Panc1 (cell line): ENCODE measurements around the gene CUX1. TPM values are rescaled to one million over a fixed set of nuclear protein-coding genes. Genes with fewer than 3 reads are reported as not detected.

Experiments used
- ATAC-seq: fragments of 200-7000 bp; cut with Tn5 transposase; 2 replicates; pipeline ENCODE4 v1.9.1; 2020; ENCODE audit warnings: mild to moderate bottlenecking, moderate library complexity
- BruUV-seq: library from RNA; stranded (reverse); fragments of 400-500 nt; replicated peaks from 2 replicates; lab custom pipeline; 2021; lab: Mats Ljungman, UMichigan
- CTCF ChIA-PET: fragments of 300-600 bp; sonication (Branson Sonifier 250); formaldehyde crosslinking; loops from one replicate; lab custom pipeline; 2022; ENCODE audit warnings: antibody characterized with exemption; lab: Charles Lee
- POLR2A ChIA-PET: fragments of 300-600 bp; sonication (Branson Sonifier 250); formaldehyde crosslinking; loops from one replicate; lab custom pipeline; 2022; ENCODE audit warnings: antibody characterized with exemption; lab: Charles Lee
- DNase-seq: peaks from one replicate; pipeline ENCODE4 v3.0.0-alpha.2; 2010; ENCODE audit warnings: low read depth, low spot score
- H3K27ac ChIP-seq: 2 replicates; pipeline ENCODE4 v1.5.1; 2011; ENCODE audit warnings: mild to moderate bottlenecking, low read length, inconsistent platforms
- H3K27me3 ChIP-seq: fragments of 200-500 bp; sonication (Bioruptor generic); 2 replicates; pipeline ENCODE4 v1.6.0; 2014; ENCODE audit warnings: low read length, inconsistent platforms; ENCODE audit not compliant: control insufficient read depth, insufficient read depth
- H3K36me3 ChIP-seq: fragments of 200-500 bp; sonication (Bioruptor generic); 2 replicates; pipeline ENCODE4 v1.5.1; 2014; ENCODE audit warnings: inconsistent platforms, mild to moderate bottlenecking, low read length, moderate library complexity; ENCODE audit not compliant: control insufficient read depth, insufficient read depth
- H3K4me1 ChIP-seq: 2 replicates; pipeline ENCODE4 v1.5.1; 2011; ENCODE audit warnings: inconsistent platforms, mild to moderate bottlenecking, low read length, moderate library complexity; ENCODE audit not compliant: control insufficient read depth, insufficient read depth
- H3K4me3 ChIP-seq, 2 experiments: 2 replicates each; pipeline ENCODE4 v1.5.1; 2011 to 2012; ENCODE audit warnings: low read depth in 2 of 2, low read length in 2 of 2, mild to moderate bottlenecking in 2 of 2, inconsistent platforms in 1 of 2, moderate library complexity in 1 of 2
- H3K9me3 ChIP-seq: fragments of 200-500 bp; sonication (Bioruptor generic); 2 replicates; pipeline ENCODE4 v1.5.1; 2014; ENCODE audit warnings: low read depth, mild to moderate bottlenecking, inconsistent platforms, low read length, moderate library complexity; ENCODE audit not compliant: control insufficient read depth, insufficient read depth
- POLR2AphosphoS5 ChIP-seq: IDR thresholded peaks from 2 replicates; pipeline ENCODE4 v1.6.1; 2012; ENCODE audit warnings: mild to moderate bottlenecking, low read depth, low read length, moderate library complexity
- REST ChIP-seq, 2 experiments: IDR thresholded peaks; 2 replicates each; pipeline ENCODE4 v1.6.1; 2011 to 2012; ENCODE audit warnings: low read depth in 2 of 2, control low read depth in 1 of 2, low read length in 1 of 2, mild to moderate bottlenecking in 1 of 2, moderate library complexity in 1 of 2; ENCODE audit not compliant: insufficient read depth in 1 of 2
- SIN3A ChIP-seq: IDR thresholded peaks from 2 replicates; pipeline ENCODE4 v1.6.1; 2012; ENCODE audit warnings: low read depth, mild to moderate bottlenecking, low read length, moderate library complexity, borderline replicate concordance; ENCODE audit not compliant: insufficient read depth
- TCF7L2 ChIP-seq: IDR thresholded peaks from 2 replicates; pipeline ENCODE4 v1.6.1; 2011; ENCODE audit warnings: mild to moderate bottlenecking, low read depth, low read length, inconsistent platforms
- in situ Hi-C: cut with HindIII; loops from 2 replicates; pipeline ENCODE4 v1.10.0; 2016; ENCODE audit warnings: low sequenced_read_pairs, low pct_unique_long_range_greater_than_20kb
- intact Hi-C: fragments of 100-400 bp; cut with micrococcal nuclease; formaldehyde crosslinking; loops from one replicate; pipeline ENCODE4 v1.10.0; 2022; ENCODE audit not compliant: unreplicated experiment
- total RNA-seq: library from RNA; stranded (reverse); gene quantifications from one replicate; pipeline ENCODE4 v1.2.1, GENCODE V29; 2021; ENCODE audit not compliant: unreplicated experiment
- TF ChIP-seq, protein P1 (sequence below): fragments of 450-650 bp; IDR thresholded peaks from 2 replicates; pipeline ENCODE4 v1.5.1; 2017; ENCODE audit warnings: mild to moderate bottlenecking

The CUX1 gene
- total RNA-seq, 1 experiment from 2014 or later, result 50.9 TPM

DNA sequence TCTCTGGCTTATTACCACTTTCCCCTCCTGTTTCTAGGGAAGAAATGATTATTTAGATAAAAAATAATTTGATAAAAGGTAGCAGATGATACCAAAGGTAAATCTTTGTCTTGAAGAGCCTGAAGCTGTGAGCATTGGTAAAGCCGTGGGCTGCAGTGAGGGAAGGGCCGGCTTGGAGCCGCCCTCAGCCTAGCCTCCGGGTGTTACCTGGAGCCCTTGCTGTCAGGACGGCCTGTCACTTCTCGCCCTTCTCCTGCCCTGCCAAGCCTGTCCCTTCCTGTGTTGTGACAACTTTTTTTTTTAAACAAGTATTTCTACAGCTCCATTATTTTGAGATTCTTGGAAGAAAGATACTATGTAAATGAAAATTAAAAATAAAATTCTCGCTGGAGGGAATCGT lies 7.0 kb downstream of the CUX1 start:
- BruUV-seq, result no TSS peak
- ChIA-PET POLR2A (no interaction called here), CTCF (interaction anchor here (0.7 kb wide), 1 partner anchor 282 kb away, joined by 4 read pairs; no protein-coding TSS in a partner anchor)
- H3K27me3 ChIP-seq, result no peaks in the 10 kb centered on the region
- intact Hi-C loops, result no loop called here
- H3K27ac ChIP-seq, result no peak overlapping the region
- no peak for TF ChIP-seq SIN3A
- TF ChIP-seq, protein P1, sequence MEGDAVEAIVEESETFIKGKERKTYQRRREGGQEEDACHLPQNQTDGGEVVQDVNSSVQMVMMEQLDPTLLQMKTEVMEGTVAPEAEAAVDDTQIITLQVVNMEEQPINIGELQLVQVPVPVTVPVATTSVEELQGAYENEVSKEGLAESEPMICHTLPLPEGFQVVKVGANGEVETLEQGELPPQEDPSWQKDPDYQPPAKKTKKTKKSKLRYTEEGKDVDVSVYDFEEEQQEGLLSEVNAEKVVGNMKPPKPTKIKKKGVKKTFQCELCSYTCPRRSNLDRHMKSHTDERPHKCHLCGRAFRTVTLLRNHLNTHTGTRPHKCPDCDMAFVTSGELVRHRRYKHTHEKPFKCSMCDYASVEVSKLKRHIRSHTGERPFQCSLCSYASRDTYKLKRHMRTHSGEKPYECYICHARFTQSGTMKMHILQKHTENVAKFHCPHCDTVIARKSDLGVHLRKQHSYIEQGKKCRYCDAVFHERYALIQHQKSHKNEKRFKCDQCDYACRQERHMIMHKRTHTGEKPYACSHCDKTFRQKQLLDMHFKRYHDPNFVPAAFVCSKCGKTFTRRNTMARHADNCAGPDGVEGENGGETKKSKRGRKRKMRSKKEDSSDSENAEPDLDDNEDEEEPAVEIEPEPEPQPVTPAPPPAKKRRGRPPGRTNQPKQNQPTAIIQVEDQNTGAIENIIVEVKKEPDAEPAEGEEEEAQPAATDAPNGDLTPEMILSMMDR, result no peak
- no peak for TF ChIP-seq POLR2AphosphoS5
- TF ChIP-seq TCF7L2, result no peak
- no peak for TF ChIP-seq REST (IDR thresholded peaks at IDR 0.05; ENCODE audit: insufficient read depth in 1 of 2, low read depth in 2 of 2, low read length in 1 of 2)
- no peaks in the 10 kb centered on the region for H3K36me3 ChIP-seq
- no peaks in the 10 kb centered on the region for H3K9me3 ChIP-seq
- H3K4me1 ChIP-seq, result peaks cover 21% of the 10 kb centered on the region
- H3K4me3 ChIP-seq, result no peak overlapping the region
- DNase-seq (no peak), ATAC-seq (no peak)
- in situ Hi-C loops, result no loop called here

GRCh38 chr7:101826081-101826835 lies 8.8 kb downstream of the CUX1 start:
- H3K27me3 ChIP-seq, result no peaks in the 10 kb centered on the region
- no TSS peak for BruUV-seq
- H3K4me3 ChIP-seq, result no peak overlapping the region
- no peak for ATAC-seq
- CTCF ChIA-PET, result no interaction called here
- intact Hi-C loops, result no loop called here
- no peak overlapping the region for H3K27ac ChIP-seq
- POLR2A ChIA-PET, result interaction anchor here (0.6 kb wide), 3 partner anchors 77 to 505 kb away, joined by 3 to 11 read pairs (median 5); partner anchors contain the start of gene IFT22
- H3K4me1 ChIP-seq, result peaks cover 12% of the 10 kb centered on the region; the same call in 1 of the 2 replicates
- TF ChIP-seq REST (IDR thresholded peaks at IDR 0.05; ENCODE audit: insufficient read depth in 1 of 2, low read depth in 2 of 2, low read length in 1 of 2) (no peak), SIN3A (no peak), POLR2AphosphoS5 (no peak), TCF7L2 (no peak)
- TF ChIP-seq, protein P1, result no peak
- in situ Hi-C loops, result no loop called here
- no peaks in the 10 kb centered on the region for H3K9me3 ChIP-seq
- no peaks in the 10 kb centered on the region for H3K36me3 ChIP-seq
- DNase-seq, result no peak
